Effector memory CD8-positive, alpha-beta T cell (primary cell): ENCODE data around the gene PTCRA.
"Not testable (repeated sequence)": the region's sequence is repeated elsewhere in the genome, so short reads cannot be mapped to it uniquely, and the experiment has no call there.

Experiments
- ATAC-seq: fragments of 150-1000 bp; cut with Tn5 transposase; replicated peaks from 2 replicates; pipeline ENCODE4 v1.10.0; 2021; ENCODE audit warnings: mild to moderate bottlenecking, moderate library complexity
- DNase-seq, 3 experiments: peaks; one replicate each; pipeline ENCODE4 v3.0.0; 2021
- H3K27ac Mint-ChIP-seq, 2 donors: one replicate each; pipeline ENCODE4 v1.8.0; 2022; ENCODE audit warnings: mild to moderate bottlenecking in 2 of 2, mixed read lengths in 2 of 2, moderate library complexity in 2 of 2
- H3K27me3 Mint-ChIP-seq, 2 donors: one replicate each; pipeline ENCODE4 v1.8.0; 2022; ENCODE audit warnings: mixed read lengths in 2 of 2
- H3K36me3 Mint-ChIP-seq: one replicate; pipeline ENCODE4 v1.8.0; 2022; ENCODE audit warnings: mild to moderate bottlenecking, moderate library complexity, mixed read lengths; ENCODE audit not compliant: insufficient read depth
- H3K4me1 Mint-ChIP-seq, 2 donors: one replicate each; pipeline ENCODE4 v1.8.0; 2022; ENCODE audit warnings: low read depth in 2 of 2, mixed read lengths in 2 of 2
- H3K4me3 Mint-ChIP-seq, 2 donors: one replicate each; pipeline ENCODE4 v1.8.0; 2022; ENCODE audit warnings: mild to moderate bottlenecking in 2 of 2, mixed read lengths in 2 of 2, moderate library complexity in 2 of 2
- H3K9me3 Mint-ChIP-seq, 2 donors: one replicate each; pipeline ENCODE4 v1.8.0; 2022; ENCODE audit warnings: mixed read lengths in 2 of 2

PTCRA gene

GRCh38 chr6:42938987-42939809, 23.3 kb downstream of the PTCRA start:
- H3K4me1 Mint-ChIP-seq = peaks cover 8 to 10% of the 10 kb centered on the region in 2 donors
- DNase-seq (no peak), ATAC-seq (no peak)
- no peaks in the 10 kb centered on the region for H3K27me3 Mint-ChIP-seq
- H3K27ac Mint-ChIP-seq = peak overlapping the region in 1 of 2 donors; percentile 69
- no peak overlapping the region for H3K4me3 Mint-ChIP-seq
- no peaks in the 10 kb centered on the region for H3K9me3 Mint-ChIP-seq
- H3K36me3 Mint-ChIP-seq = peaks cover 65% of the 10 kb centered on the region

GRCh38 chr6:42939810-42940167, 23.9 kb downstream of the PTCRA start:
- H3K36me3 Mint-ChIP-seq = peaks cover 65% of the 10 kb centered on the region
- no peaks in the 10 kb centered on the region for H3K9me3 Mint-ChIP-seq
- H3K27ac Mint-ChIP-seq = peak overlapping the region in 1 of 2 donors; percentile 69
- peaks cover 8 to 9% of the 10 kb centered on the region in 2 donors for H3K4me1 Mint-ChIP-seq
- H3K27me3 Mint-ChIP-seq = no peaks in the 10 kb centered on the region
- no peak for DNase-seq
- no peak overlapping the region for H3K4me3 Mint-ChIP-seq
- no peak for ATAC-seq

GRCh38 chr6:42940493-42941045, 24.7 kb downstream of the PTCRA start:
- ATAC-seq (no peak), DNase-seq (no peak)
- H3K27ac Mint-ChIP-seq = peak overlapping the region; percentile 29 to 69
- peaks cover 7 to 9% of the 10 kb centered on the region in 2 donors for H3K4me1 Mint-ChIP-seq
- no peak overlapping the region for H3K4me3 Mint-ChIP-seq
- peaks cover 64% of the 10 kb centered on the region for H3K36me3 Mint-ChIP-seq
- H3K9me3 Mint-ChIP-seq = no peaks in the 10 kb centered on the region
- H3K27me3 Mint-ChIP-seq = no peaks in the 10 kb centered on the region

- peak overlapping the region in 1 of 2 donors; percentile 29 for H3K27ac Mint-ChIP-seq
- not testable (repeated sequence) for ATAC-seq, H3K27me3 Mint-ChIP-seq, H3K4me3 Mint-ChIP-seq, H3K4me1 Mint-ChIP-seq, DNase-seq, H3K9me3 Mint-ChIP-seq
- H3K36me3 Mint-ChIP-seq = peaks cover 59% of the 10 kb centered on the region
Observed at GRCh38 chr6:42941356-42941755, 25.5 kb downstream of the PTCRA start.

GRCh38 chr6:42942444-42942843, 26.6 kb downstream of the PTCRA start:
- no peak for ATAC-seq
- no peaks in the 10 kb centered on the region for H3K9me3 Mint-ChIP-seq
- peaks cover 56% of the 10 kb centered on the region for H3K36me3 Mint-ChIP-seq
- H3K4me3 Mint-ChIP-seq = no peak overlapping the region
- no peak overlapping the region for H3K27ac Mint-ChIP-seq
- H3K27me3 Mint-ChIP-seq = no peaks in the 10 kb centered on the region
- H3K4me1 Mint-ChIP-seq = peaks cover 3 to 5% of the 10 kb centered on the region in 2 donors
- no peak for DNase-seq

GRCh38 chr6:42947950-42948349, 32.1 kb downstream of the PTCRA start:
- ATAC-seq = no peak
- Mint-ChIP-seq H3K27ac (peak overlapping the region in 1 of 2 donors; percentile 12), H3K4me3 (no peak overlapping the region), H3K9me3 (no peaks in the 10 kb centered on the region), H3K27me3 (no peaks in the 10 kb centered on the region), H3K4me1 (no peaks in the 10 kb centered on the region), H3K36me3 (peaks cover 26% of the 10 kb centered on the region)
- DNase-seq = no peak

GRCh38 chr6:42952389-42952788, 36.5 kb downstream of the PTCRA start:
- ATAC-seq = no peak
- DNase-seq = no peak
- Mint-ChIP-seq H3K27me3 (no peaks in the 10 kb centered on the region), H3K36me3 (peaks cover 3% of the 10 kb centered on the region), H3K9me3 (no peaks in the 10 kb centered on the region), H3K4me1 (no peaks in the 10 kb centered on the region), H3K4me3 (no peak overlapping the region), H3K27ac (no peak overlapping the region)

- H3K27ac Mint-ChIP-seq, ATAC-seq, H3K36me3 Mint-ChIP-seq, H3K27me3 Mint-ChIP-seq, H3K4me3 Mint-ChIP-seq, H3K9me3 Mint-ChIP-seq, DNase-seq, H3K4me1 Mint-ChIP-seq: not testable (repeated sequence)
Observed at GRCh38 chr6:42954405-42954804, 38.6 kb downstream of the PTCRA start.

- Mint-ChIP-seq H3K9me3 (no peaks in the 10 kb centered on the region), H3K36me3 (peaks cover 3% of the 10 kb centered on the region), H3K4me3 (no peak overlapping the region), H3K4me1 (peaks cover 0 to 11% of the 10 kb centered on the region in 2 donors), H3K27ac (no peak overlapping the region), H3K27me3 (no peaks in the 10 kb centered on the region)
- no peak for ATAC-seq
- DNase-seq = no peak
Observed at GRCh38 chr6:42958125-42958524, 42.3 kb downstream of the PTCRA start.

- Mint-ChIP-seq H3K4me1 (peaks cover 0 to 11% of the 10 kb centered on the region in 2 donors), H3K9me3 (no peaks in the 10 kb centered on the region), H3K27me3 (no peaks in the 10 kb centered on the region), H3K36me3 (peaks cover 8% of the 10 kb centered on the region), H3K4me3 (peak overlapping the region in 1 of 2 donors; percentile 85), H3K27ac (peak overlapping the region; percentile 80 to 90)
- ATAC-seq (no peak), DNase-seq (no peak)
Observed at GRCh38 chr6:42959917-42960242, 44.0 kb downstream of the PTCRA start.

- Mint-ChIP-seq H3K27me3 (no peaks in the 10 kb centered on the region), H3K4me3 (peak within 1 kb of the TSS; percentile 63 to 85), H3K4me1 (peaks cover 0 to 11% of the 10 kb centered on the region in 2 donors), H3K9me3 (no peaks in the 10 kb centered on the region), H3K27ac (peak within 1 kb of the TSS; percentile 80 to 90), H3K36me3 (peaks cover 8% of the 10 kb centered on the region)
- ATAC-seq (peak; percentile 79), DNase-seq (peak in 2 of 3 experiments; percentile 10 to 24)
Observed at GRCh38 chr6:42960243-42961019, 44.6 kb downstream of the PTCRA start, which contains the start of gene GNMT. Gene GNMT, plus strand, starts transcription at chr6:42960754. Its CDS starts 14 bp downstream, at chr6:42960768.

- ATAC-seq (no peak), DNase-seq (no peak)
- H3K4me1 Mint-ChIP-seq = peaks cover 0 to 11% of the 10 kb centered on the region in 2 donors
- peak overlapping the region; percentile 63 to 85 for H3K4me3 Mint-ChIP-seq
- no peaks in the 10 kb centered on the region for H3K27me3 Mint-ChIP-seq
- peaks cover 8% of the 10 kb centered on the region for H3K36me3 Mint-ChIP-seq
- no peaks in the 10 kb centered on the region for H3K9me3 Mint-ChIP-seq
- H3K27ac Mint-ChIP-seq = no peak overlapping the region
Observed at GRCh38 chr6:42961020-42961470, 45.2 kb downstream of the PTCRA start.

GRCh38 chr6:42962096-42962495, 46.2 kb downstream of the PTCRA start:
- Mint-ChIP-seq H3K4me3 (peak overlapping the region in 1 of 2 donors; percentile 42), H3K9me3 (no peaks in the 10 kb centered on the region)

More at GRCh38 chr6:42962096-42962495, 46.2 kb downstream of the PTCRA start:
- H3K4me1 Mint-ChIP-seq = peaks cover 0 to 11% of the 10 kb centered on the region in 2 donors
- ATAC-seq (no peak), DNase-seq (no peak)
- no peak overlapping the region for H3K27ac Mint-ChIP-seq
- no peaks in the 10 kb centered on the region for H3K27me3 Mint-ChIP-seq
- H3K36me3 Mint-ChIP-seq = peaks cover 8% of the 10 kb centered on the region
